Fibroblast of pulmonary artery (primary cell): ENCODE results near the gene GOSR2.

Experiments used
- DNase-seq: peaks from one replicate; pipeline ENCODE4 v3.0.0-alpha.2; 2010; ENCODE audit warnings: low read depth
- H3K4me3 ChIP-seq: replicated peaks from 2 replicates; pipeline ENCODE4 v1.5.1; 2011; ENCODE audit warnings: low read depth, mild to moderate bottlenecking, control low read depth, low read length, moderate library complexity
- TF ChIP-seq, protein P1 (sequence below): IDR thresholded peaks from 2 replicates; pipeline ENCODE4 v1.5.1; 2011; ENCODE audit warnings: mild to moderate bottlenecking, control low read depth, low read length, inconsistent platforms; ENCODE audit errors: missing control alignments

The GOSR2 gene

DNA sequence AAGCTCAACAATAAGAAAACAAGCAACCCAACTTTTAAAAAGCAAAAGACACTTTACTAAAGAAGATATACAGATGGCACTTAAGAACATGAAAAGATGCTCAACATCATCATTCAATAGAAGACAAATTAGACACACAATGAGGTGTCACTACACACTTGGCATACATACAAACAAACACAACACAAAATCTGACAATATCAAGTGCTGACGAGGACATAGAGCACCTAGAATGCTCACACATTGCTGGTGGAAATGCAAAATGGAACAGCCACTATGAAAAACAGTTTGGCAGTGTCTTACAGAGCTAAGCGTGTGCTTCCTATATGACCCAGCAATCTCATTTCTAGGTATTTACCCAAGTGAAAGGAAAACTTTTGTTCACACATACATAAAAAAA is 37.2 kb downstream of the GOSR2 start:
- no peak overlapping the region for H3K4me3 ChIP-seq
- TF ChIP-seq, protein P1, sequence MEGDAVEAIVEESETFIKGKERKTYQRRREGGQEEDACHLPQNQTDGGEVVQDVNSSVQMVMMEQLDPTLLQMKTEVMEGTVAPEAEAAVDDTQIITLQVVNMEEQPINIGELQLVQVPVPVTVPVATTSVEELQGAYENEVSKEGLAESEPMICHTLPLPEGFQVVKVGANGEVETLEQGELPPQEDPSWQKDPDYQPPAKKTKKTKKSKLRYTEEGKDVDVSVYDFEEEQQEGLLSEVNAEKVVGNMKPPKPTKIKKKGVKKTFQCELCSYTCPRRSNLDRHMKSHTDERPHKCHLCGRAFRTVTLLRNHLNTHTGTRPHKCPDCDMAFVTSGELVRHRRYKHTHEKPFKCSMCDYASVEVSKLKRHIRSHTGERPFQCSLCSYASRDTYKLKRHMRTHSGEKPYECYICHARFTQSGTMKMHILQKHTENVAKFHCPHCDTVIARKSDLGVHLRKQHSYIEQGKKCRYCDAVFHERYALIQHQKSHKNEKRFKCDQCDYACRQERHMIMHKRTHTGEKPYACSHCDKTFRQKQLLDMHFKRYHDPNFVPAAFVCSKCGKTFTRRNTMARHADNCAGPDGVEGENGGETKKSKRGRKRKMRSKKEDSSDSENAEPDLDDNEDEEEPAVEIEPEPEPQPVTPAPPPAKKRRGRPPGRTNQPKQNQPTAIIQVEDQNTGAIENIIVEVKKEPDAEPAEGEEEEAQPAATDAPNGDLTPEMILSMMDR: no peak
- DNase-seq: no peak

DNA sequence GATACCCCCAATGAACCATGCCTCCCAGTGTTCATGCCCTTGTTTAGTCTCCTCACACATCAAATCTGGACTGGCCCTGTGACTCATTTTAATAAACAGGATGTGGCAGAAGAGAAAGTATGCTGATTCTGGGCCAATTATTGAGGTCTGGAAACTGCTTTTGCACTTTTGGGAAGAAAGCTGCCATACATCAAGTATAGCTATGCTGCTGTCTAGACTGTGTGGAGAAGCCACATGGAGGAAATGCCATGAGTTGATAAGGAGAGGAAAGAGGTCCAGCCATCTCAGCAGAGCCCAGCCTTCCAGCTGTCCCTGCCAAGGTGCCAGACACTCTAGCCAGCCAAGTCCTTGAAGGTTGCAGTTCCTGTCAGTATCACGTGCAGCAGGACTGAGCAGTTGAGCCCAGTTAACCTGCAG is 39.4 kb downstream of the GOSR2 start:
- TF ChIP-seq, protein P1: no peak
- H3K4me3 ChIP-seq: no peak overlapping the region
- peak; percentile 83 for DNase-seq

DNA sequence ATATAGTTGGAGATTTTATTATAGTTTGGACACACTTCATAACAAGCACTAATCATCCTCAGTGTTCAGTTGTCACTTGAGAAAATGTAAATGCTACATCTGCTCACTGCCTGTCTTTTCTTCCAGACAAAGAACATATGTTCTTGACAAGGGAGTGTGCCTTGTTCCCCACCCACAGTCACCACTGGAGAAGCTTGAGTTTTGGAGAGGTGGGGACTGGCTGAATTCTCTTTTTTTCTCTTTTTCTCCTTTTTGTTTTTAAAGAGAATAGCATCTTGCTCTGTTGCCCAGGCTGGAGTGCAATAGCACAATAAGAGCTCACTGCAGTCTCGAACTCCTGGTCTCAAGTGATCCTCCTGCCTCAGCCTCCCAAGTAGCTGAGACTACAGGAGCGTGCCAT is 40.6 kb downstream of the GOSR2 start:
- H3K4me3 ChIP-seq: no peak overlapping the region
- no peak for DNase-seq
- TF ChIP-seq, protein P1: no peak

DNA sequence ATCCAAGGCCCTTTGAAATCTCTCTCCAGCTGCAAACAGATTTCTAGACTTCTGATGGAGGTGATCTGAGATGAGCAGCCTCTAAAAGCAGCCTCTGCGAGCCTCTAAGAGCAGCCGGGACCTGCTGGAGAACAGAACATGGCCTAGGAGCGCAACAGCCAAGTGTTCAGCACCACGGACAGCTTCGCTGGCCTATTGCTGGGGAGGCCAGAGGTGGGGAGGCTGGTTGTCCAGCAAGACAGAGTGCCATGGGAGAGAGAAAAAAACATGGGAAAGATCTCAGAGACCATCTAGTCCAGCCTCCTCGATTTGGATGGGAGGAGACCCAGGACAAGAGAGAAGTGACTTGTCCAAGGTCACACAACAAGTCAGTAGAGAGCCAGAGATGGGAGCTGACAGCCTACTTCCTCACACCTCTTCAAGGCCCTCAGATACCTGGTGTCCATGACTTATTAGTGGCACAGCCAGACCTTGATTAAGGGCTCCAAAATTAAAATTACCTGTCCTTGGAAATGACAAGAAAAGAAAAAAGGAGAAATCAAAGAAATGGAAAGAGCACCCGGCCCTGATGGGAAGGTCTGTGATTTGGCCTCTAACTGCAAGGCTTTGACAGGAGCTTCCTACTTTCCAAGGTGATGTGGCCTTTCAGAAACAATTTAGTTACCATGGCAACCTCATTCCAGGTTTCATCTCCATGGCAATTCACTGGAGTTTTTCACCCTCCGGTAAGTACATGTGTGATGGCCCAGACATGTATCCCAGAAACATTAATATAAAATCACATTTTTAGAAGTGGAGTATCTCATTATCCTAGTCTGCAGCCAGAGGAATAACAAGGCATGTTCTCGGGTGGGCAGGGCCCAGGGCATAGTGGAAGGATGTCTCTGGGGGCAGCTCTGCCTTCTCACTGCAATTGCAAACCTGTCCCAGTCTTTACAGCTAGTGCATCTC is 41.6 kb downstream of the GOSR2 start:
- H3K4me3 ChIP-seq: no peak overlapping the region
- peak; percentile 57 for DNase-seq
- TF ChIP-seq, protein P1: no peak

DNA sequence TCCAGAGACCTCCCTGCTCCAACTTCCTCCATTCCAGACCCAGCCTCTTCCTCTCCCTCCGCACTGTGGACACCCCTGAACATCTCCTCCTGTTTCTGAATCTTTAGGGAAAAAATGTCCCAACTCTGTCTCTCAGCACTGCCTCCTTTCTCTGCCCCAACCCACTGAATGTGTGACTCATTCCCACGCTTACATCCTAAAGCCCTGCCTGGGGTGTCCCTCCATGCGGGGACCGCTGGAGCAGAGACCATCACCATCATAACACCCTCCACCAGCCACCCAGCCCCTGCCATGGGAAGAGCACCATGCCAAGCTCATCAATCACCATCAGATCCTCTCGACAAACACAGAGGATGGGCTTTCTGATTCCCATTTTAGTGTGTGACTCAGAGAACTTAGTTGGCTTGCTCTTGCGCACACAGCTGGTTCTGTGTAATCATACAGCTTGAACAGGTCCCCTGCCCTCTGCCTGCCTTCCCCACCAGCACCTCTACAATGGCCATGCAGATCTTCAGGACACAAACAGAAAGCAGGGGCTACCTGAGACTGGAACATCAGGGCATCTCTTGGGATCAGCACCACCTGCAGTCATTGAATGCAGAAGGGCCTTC is 45.4 kb downstream of the GOSR2 start:
- no peak for DNase-seq
- TF ChIP-seq, protein P1: no peak
- H3K4me3 ChIP-seq: no peak overlapping the region

DNA sequence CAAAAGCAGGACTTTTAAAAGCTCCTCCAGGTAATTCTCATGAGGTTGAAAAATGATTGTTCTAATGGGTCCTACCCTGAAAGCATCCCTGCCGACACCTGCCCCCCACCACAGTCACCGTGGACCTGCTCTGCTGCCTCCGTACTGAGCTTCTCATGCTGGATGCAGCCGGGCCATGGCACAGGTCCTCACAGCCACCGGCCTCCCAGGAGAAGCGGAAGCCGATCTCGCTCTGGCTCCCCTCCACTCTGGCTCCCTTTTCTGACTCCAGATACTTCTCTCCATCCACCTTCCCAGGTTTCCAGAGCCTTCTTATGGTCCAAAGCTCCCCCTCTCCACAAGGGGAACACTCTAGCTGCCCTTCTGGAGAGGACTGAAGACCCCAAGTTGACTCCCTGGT is 45.9 kb downstream of the GOSR2 start:
- TF ChIP-seq, protein P1: no peak
- no peak overlapping the region for H3K4me3 ChIP-seq
- no peak for DNase-seq
